Lower leg skin (tissue), 3 donors: Measurements from ENCODE around the gene ZNF740.

Source experiments
- CTCF ChIP-seq, 3 donors: fragments of 450-650 bp; IDR thresholded peaks; one replicate each; pipeline ENCODE4 v1.5.1; 2016; ENCODE audit warnings: antibody characterized with exemption in 3 of 3, mild to moderate bottlenecking in 3 of 3, moderate library complexity in 2 of 3
- POLR2A ChIP-seq, 2 donors: fragments of 450-650 bp; IDR thresholded peaks; one replicate each; pipeline ENCODE4 v1.6.1; 2016 to 2017; ENCODE audit warnings: antibody characterized with exemption in 2 of 2, mild to moderate bottlenecking in 1 of 2, moderate library complexity in 1 of 2

DNA sequence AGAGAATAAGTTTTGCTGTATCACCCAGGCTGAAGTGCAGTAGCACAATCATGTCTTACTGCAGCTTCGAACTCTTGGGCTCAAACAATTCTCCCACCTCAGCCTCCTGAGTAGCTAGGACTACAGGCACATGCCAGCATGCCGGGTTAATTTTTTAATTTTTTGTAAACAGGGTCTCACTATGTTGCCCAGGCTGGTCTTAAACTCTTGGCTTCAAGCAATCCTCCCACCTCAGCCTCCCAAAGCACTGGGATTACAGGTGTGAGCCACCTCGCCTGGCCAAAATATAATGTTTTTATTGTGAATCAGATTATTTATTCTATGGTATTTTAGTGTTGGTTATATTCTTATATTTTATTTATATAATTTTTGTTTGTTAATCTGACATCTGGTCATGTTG, 3.8 kb upstream of the ZNF740 start:
- TF ChIP-seq CTCF (IDR thresholded peaks at IDR 0.05) (no peak), POLR2A (IDR thresholded peaks at IDR 0.05) (no peak)
